Gastroesophageal sphincter (tissue), 3 donors: ENCODE measurements around the gene CTNNA2.

Experiments
- EP300 ChIP-seq: sonication (generic); formaldehyde crosslinking; IDR thresholded peaks from one replicate; pipeline ENCODE4 v1.6.1; 2017; ENCODE audit warnings: antibody characterized with exemption, mild to moderate bottlenecking
- POLR2A ChIP-seq, 2 donors: fragments of 450-650 bp; IDR thresholded peaks; one replicate each; pipeline ENCODE4 v1.6.1; 2017; ENCODE audit warnings: antibody characterized with exemption in 2 of 2, mild to moderate bottlenecking in 2 of 2, moderate library complexity in 1 of 2
- POLR2AphosphoS5 ChIP-seq: sonication (generic); formaldehyde crosslinking; IDR thresholded peaks from one replicate; pipeline ENCODE4 v1.6.1; 2017; ENCODE audit warnings: antibody characterized with exemption
- TF ChIP-seq, protein P1 (sequence below), 4 experiments: fragments of 200-600 bp in 2 of 4; fragments of 450-650 bp in 2 of 4; sonication (generic) in 1 of 4; IDR thresholded peaks; one replicate each; pipeline ENCODE4 v1.5.1; 2017 to 2019; ENCODE audit warnings: antibody characterized with exemption in 4 of 4, mild to moderate bottlenecking in 2 of 4, moderate library complexity in 2 of 4

DNA sequence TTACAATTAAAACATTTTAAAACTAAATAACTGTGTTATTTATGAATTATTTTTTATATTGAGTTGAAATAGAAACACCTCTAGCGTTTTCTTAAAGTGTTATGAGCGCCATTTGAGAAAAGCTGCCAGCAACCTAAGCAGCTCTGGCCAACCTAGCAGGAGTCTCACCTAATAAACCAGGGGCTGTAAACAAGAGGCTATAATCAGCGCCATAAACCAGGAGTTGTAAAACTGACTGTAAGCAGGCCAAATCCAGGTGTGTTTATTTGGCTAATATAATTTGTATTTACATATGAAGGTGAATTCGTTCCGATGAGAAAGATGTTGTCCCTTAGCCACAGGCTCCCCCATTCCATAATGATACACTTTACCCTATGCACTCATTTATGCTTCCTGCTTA is 757.0 kb downstream of the CTNNA2 start:
- TF ChIP-seq, protein P1, sequence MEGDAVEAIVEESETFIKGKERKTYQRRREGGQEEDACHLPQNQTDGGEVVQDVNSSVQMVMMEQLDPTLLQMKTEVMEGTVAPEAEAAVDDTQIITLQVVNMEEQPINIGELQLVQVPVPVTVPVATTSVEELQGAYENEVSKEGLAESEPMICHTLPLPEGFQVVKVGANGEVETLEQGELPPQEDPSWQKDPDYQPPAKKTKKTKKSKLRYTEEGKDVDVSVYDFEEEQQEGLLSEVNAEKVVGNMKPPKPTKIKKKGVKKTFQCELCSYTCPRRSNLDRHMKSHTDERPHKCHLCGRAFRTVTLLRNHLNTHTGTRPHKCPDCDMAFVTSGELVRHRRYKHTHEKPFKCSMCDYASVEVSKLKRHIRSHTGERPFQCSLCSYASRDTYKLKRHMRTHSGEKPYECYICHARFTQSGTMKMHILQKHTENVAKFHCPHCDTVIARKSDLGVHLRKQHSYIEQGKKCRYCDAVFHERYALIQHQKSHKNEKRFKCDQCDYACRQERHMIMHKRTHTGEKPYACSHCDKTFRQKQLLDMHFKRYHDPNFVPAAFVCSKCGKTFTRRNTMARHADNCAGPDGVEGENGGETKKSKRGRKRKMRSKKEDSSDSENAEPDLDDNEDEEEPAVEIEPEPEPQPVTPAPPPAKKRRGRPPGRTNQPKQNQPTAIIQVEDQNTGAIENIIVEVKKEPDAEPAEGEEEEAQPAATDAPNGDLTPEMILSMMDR (IDR thresholded peaks at IDR 0.05): no peak
- no peak for TF ChIP-seq POLR2AphosphoS5
- no peak for TF ChIP-seq POLR2A (IDR thresholded peaks at IDR 0.05)
- no peak for TF ChIP-seq EP300
